Measurements from ENCODE around the gene THSD4.

DNA sequence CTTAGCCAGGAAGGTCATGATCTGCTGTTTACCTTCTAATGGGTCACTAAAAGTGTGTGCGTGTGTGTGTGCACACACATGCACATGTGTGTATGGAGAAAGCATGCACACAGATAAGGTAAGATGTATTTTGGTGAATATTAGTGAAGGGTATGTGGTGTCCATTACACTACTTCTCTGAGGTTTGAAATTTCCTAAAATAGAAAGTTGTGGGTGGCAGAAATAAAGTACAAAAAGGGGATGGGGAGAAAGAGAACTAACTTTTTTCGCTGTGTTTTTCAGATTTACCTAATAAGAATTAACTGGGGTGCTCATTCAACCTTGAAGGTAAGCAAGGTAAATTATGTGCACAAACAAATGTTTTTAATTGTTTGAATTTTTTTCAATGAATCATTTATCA, 670.7 kb downstream of the THSD4 start:
- no peak for TF ChIP-seq YY1 (IDR thresholded peaks at IDR 0.05; ENCODE audit: insufficient read depth, insufficient read length)
- no peak for TF ChIP-seq ZNF274 (IDR thresholded peaks at IDR 0.05; ENCODE audit: low read depth, low read length)
- TF ChIP-seq SUZ12 (IDR thresholded peaks at IDR 0.05; ENCODE audit: extremely low read depth, insufficient read depth, insufficient read length): no peak

Data from NT2/D1 (cell line).